Gastrocnemius medialis (tissue), 4 donors: ENCODE data around the gene FAM98A. TPM values are rescaled to one million over a fixed set of nuclear protein-coding genes. Genes with fewer than 3 reads are reported as not detected.
A peak's percentile ranks its signal among the peaks of the same experiment; 100 is the strongest.

Source experiments
- ATAC-seq, 2 donors: fragments of 150-250 bp; one replicate each; pipeline ENCODE4 v1.9.1; 2016
- DNase-seq, 2 donors: peaks; one replicate each; pipeline ENCODE4 v3.0.0-alpha.2; 2019
- H3K27ac ChIP-seq, 4 donors: fragments of 200-600 bp; sonication (generic); 1 replicate in 1 of 4; 2 replicates in 3 of 4; pipeline ENCODE4 v1.5.1; 2016 to 2018; ENCODE audit warnings: mild to moderate bottlenecking in 2 of 4, moderate library complexity in 1 of 4
- H3K27me3 ChIP-seq, 3 donors: fragments of 200-600 bp; sonication (generic) in 2 of 3; 1 replicate in 1 of 3; 2 replicates in 2 of 3; pipeline versions ENCODE4 v1.5.1 to v1.6.0; 2016 to 2019; ENCODE audit warnings: mild to moderate bottlenecking in 1 of 3, moderate library complexity in 1 of 3
- H3K36me3 ChIP-seq, 2 donors: fragments of 200-600 bp; sonication (generic) in 1 of 2; one replicate each; pipeline ENCODE4 v1.5.1; 2017 to 2018
- H3K4me1 ChIP-seq, 2 donors: fragments of 200-600 bp; sonication (generic) in 1 of 2; one replicate each; pipeline ENCODE4 v1.5.1; 2016 to 2017; ENCODE audit warnings: mild to moderate bottlenecking in 2 of 2
- H3K4me3 ChIP-seq, 4 donors: fragments of 200-600 bp; sonication (generic) in 3 of 4; 1 replicate in 1 of 4; 2 replicates in 3 of 4; pipeline ENCODE4 v1.5.1; 2016 to 2019; ENCODE audit warnings: mild to moderate bottlenecking in 2 of 4
- H3K9me3 ChIP-seq, 3 donors: fragments of 200-600 bp; sonication (generic) in 2 of 3; 1 replicate in 1 of 3; 2 replicates in 2 of 3; pipeline ENCODE4 v1.5.1; 2016 to 2019
- POLR2A ChIP-seq, 2 donors: fragments of 450-650 bp; IDR thresholded peaks; one replicate each; pipeline ENCODE4 v1.6.1; 2017; ENCODE audit warnings: antibody characterized with exemption in 2 of 2, mild to moderate bottlenecking in 2 of 2, moderate library complexity in 2 of 2
- in situ Hi-C, 4 donors: fragments of 200-750 bp; cut with MboI; loops; one replicate each; pipeline versions ENCODE4 v1.15.0 to v1.8.0; 2017; ENCODE audit warnings: low sequenced_read_pairs in 4 of 4
- intact Hi-C: fragments of 100-400 bp; cut with DNase I; formaldehyde crosslinking; loops from one replicate; pipeline ENCODE4 v1.15.1; 2023; ENCODE audit warnings: low total_unique reads
- total RNA-seq, 4 donors: library from RNA; depleted of rRNA; stranded (reverse); fragments of >200 nt; gene quantifications; one replicate each; pipeline versions ENCODE4 v1.1.0 to v1.2.3, GENCODE V29; 2016
- TF ChIP-seq, protein P1 (sequence below), 5 experiments: fragments of 450-650 bp in 3 of 5; fragments of 200-600 bp in 2 of 5; sonication (generic) in 2 of 5; IDR thresholded peaks in 4 of 5; conservative IDR thresholded peaks in 1 of 5; 1 replicate in 4 of 5; 2 replicates in 1 of 5; pipeline ENCODE4 v1.5.1; 2016 to 2019; ENCODE audit warnings: antibody characterized with exemption in 5 of 5, mild to moderate bottlenecking in 3 of 5, moderate library complexity in 3 of 5

FAM98A gene
- total RNA-seq, 4 donors from 2014 or later, result 33.7 to 1,115 (median 44.2) TPM

DNA sequence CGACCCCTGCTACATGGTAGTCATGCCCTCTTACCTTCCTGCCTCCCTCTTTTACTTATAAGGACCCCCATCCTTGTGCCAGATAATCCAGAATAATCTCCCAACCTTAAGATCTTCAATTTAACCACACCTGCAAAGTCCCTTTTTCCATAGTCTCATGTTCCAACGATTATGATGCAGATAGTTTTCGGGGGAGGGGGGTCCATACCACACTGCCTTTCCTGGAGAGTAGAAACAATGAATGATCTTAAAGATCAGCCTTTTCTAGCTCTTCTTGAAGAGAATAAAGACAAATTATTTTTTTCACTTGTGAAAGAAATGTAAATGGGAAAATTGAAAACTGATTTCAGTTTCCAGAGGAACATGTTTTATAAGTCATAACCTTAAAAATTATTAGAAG lies 4.3 kb upstream of the FAM98A start:
- H3K9me3 ChIP-seq, result no peaks in the 10 kb centered on the region
- in situ Hi-C loops, result no loop called here
- intact Hi-C loops, result no loop called here
- no peak overlapping the region for H3K27ac ChIP-seq
- H3K4me1 ChIP-seq, result peaks cover 5 to 12% of the 10 kb centered on the region in 2 donors
- H3K27me3 ChIP-seq, result no peaks in the 10 kb centered on the region
- no peak for DNase-seq
- no peak overlapping the region for H3K4me3 ChIP-seq
- TF ChIP-seq, protein P1, sequence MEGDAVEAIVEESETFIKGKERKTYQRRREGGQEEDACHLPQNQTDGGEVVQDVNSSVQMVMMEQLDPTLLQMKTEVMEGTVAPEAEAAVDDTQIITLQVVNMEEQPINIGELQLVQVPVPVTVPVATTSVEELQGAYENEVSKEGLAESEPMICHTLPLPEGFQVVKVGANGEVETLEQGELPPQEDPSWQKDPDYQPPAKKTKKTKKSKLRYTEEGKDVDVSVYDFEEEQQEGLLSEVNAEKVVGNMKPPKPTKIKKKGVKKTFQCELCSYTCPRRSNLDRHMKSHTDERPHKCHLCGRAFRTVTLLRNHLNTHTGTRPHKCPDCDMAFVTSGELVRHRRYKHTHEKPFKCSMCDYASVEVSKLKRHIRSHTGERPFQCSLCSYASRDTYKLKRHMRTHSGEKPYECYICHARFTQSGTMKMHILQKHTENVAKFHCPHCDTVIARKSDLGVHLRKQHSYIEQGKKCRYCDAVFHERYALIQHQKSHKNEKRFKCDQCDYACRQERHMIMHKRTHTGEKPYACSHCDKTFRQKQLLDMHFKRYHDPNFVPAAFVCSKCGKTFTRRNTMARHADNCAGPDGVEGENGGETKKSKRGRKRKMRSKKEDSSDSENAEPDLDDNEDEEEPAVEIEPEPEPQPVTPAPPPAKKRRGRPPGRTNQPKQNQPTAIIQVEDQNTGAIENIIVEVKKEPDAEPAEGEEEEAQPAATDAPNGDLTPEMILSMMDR (IDR thresholded peaks at IDR 0.05 in 4 of 5, conservative IDR thresholded peaks at IDR 0.05 in 1 of 5), result no peak
- TF ChIP-seq POLR2A (IDR thresholded peaks at IDR 0.05), result no peak
- no peaks in the 10 kb centered on the region for H3K36me3 ChIP-seq
- ATAC-seq, result no peak

DNA sequence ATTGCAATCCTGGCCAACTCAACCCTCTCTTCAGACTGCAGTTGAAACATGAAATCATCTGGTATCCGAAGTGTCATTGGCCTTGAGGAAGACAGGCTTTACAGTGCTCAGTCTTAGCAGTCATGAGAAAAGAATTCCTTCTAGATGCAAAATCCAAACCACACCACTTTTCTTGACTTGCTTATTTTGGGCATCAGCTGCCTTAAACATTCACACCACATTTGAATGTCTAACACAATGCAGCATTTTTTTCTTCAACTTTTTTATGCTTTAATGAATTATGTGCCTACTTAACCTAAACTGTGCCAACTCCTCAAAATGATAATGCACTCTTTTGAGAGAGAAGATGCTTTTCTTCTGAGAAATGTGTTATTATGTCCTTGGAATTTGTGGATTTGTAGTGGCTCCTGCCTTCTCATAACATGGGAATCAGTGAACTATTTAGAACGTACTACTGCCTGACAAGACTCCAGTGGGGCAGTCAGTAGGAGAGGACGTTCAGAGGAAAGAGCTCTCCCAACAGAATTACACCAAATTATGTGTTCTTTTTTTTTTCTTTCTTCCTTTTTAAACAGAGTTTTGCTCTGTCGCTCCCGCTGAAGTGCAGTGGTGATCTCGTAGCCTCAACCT lies 3.2 kb upstream of the FAM98A start:
- DNase-seq, result no peak
- TF ChIP-seq, protein P1 (IDR thresholded peaks at IDR 0.05 in 4 of 5, conservative IDR thresholded peaks at IDR 0.05 in 1 of 5), result no peak
- no peak for TF ChIP-seq POLR2A (IDR thresholded peaks at IDR 0.05)
- intact Hi-C loops, result no loop called here
- ATAC-seq, result no peak
- in situ Hi-C loops, result no loop called here
- H3K27ac ChIP-seq, result no peak overlapping the region
- H3K9me3 ChIP-seq, result no peaks in the 10 kb centered on the region
- H3K4me1 ChIP-seq, result peaks cover 12% of the 10 kb centered on the region in 2 donors
- H3K36me3 ChIP-seq, result no peaks in the 10 kb centered on the region
- no peaks in the 10 kb centered on the region for H3K27me3 ChIP-seq
- no peak overlapping the region for H3K4me3 ChIP-seq

DNA sequence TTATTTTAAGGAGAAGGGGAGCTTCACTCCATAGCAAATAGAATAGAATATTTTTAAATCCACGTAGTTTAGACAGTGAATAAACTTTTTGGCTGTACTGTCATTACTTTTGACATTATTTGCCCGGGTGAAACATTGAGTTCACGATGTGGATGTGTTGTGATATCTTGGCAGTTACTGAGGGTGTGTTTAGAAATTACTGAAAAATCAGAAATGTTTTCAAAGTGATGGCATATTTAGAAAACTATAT lies 769 bp upstream of the FAM98A start:
- H3K4me3 ChIP-seq, result peak overlapping the region; percentile 89 to 99 (median 96)
- peaks cover 0 to 10% of the 10 kb centered on the region in 2 donors for H3K36me3 ChIP-seq
- H3K9me3 ChIP-seq, result no peaks in the 10 kb centered on the region
- H3K27me3 ChIP-seq, result no peaks in the 10 kb centered on the region
- ATAC-seq (no peak), DNase-seq (no peak)
- H3K4me1 ChIP-seq, result peaks cover 15 to 24% of the 10 kb centered on the region in 2 donors
- H3K27ac ChIP-seq, result peak overlapping the region; percentile 95 to 98 (median 96)
- TF ChIP-seq, protein P1 (IDR thresholded peaks at IDR 0.05 in 4 of 5, conservative IDR thresholded peaks at IDR 0.05 in 1 of 5), result no peak
- no peak for TF ChIP-seq POLR2A (IDR thresholded peaks at IDR 0.05)
- in situ Hi-C loops (loop anchor here (25.0 kb wide), 4 partner anchors 188 to 838 kb away; no protein-coding TSS in a partner anchor), intact Hi-C loops (loop anchor here (1.0 to 10.0 kb wide), 3 partner anchors 123 to 465 kb away; partner anchors contain the start of gene RASGRP3)

DNA sequence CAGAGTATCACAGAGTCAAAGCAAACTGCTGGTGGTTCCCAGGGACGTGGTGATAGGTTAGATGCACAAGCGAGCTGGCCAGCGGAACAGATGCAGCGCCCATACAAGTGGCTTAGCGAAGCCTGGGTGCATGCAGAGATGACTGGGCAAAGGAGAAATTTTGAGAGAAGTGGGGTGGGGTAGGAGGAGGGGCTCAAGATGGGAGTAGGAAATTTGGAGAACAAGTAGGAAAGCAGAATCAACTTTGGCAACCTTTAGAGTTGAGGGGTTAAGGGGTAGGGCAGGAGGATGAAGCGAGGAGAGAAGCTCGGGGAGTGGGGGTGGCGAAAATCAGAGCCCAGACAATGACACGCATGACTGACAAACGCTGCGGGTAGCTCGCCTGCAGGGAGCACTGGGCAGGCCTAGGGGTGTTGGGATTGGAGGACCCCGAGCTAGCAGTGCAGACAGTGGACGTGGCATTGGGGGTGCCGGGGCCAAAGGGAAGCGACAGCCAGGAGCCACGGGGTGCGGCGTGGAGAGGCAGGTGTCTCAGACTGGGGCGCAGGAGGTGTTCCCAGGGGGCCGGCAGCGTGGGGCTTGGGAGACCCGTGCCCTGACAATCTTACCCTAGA lies 431 bp downstream of the FAM98A start:
- peak overlapping the region; percentile 89 to 99 (median 96) for H3K4me3 ChIP-seq
- in situ Hi-C loops (loop anchor here (25.0 kb wide), 4 partner anchors 186 to 836 kb away; no protein-coding TSS in a partner anchor), intact Hi-C loops (loop anchor here (1.0 to 10.0 kb wide), 3 partner anchors 121 to 464 kb away; partner anchors contain the start of gene RASGRP3)
- H3K27ac ChIP-seq, result peak overlapping the region; percentile 95 to 98 (median 96)
- H3K27me3 ChIP-seq, result no peaks in the 10 kb centered on the region
- TF ChIP-seq, protein P1 (IDR thresholded peaks at IDR 0.05 in 4 of 5, conservative IDR thresholded peaks at IDR 0.05 in 1 of 5), result no peak
- no peak for TF ChIP-seq POLR2A (IDR thresholded peaks at IDR 0.05)
- H3K36me3 ChIP-seq, result peaks cover 0 to 21% of the 10 kb centered on the region in 2 donors
- ATAC-seq (peak; percentile 28 to 46), DNase-seq (peak; percentile 9 to 54)
- peaks cover 15 to 28% of the 10 kb centered on the region in 2 donors for H3K4me1 ChIP-seq
- H3K9me3 ChIP-seq, result no peaks in the 10 kb centered on the region
